ENCODE data around the gene TRPM4. TPM values are rescaled to one million over a fixed set of nuclear protein-coding genes. Genes with fewer than 3 reads are reported as not detected.

Gene TRPM4
- total and polyA plus RNA-seq, 10 donors, result 3.3 to 28.7 (median 11.9) TPM

GRCh38 chr19:49116544-49116943 is 41.0 kb upstream of the TRPM4 start:
- H3K4me1 ChIP-seq, result peaks cover 24 to 68% (median 49%) of the 10 kb centered on the region in 6 donors
- DNase-seq, result no peak
- no peak for TF ChIP-seq POLR2A (IDR thresholded peaks at IDR 0.05)
- TF ChIP-seq POLR2AphosphoS5 (IDR thresholded peaks at IDR 0.05), result peak in 1 of 3 donors; percentile 26
- no peaks in the 10 kb centered on the region for H3K36me3 ChIP-seq
- no peaks in the 10 kb centered on the region for H3K9me3 ChIP-seq
- peaks cover 0 to 22% (median 12%) of the 10 kb centered on the region in 7 donors for H3K27me3 ChIP-seq (replicated peaks in 1 of 7)
- H3K27ac ChIP-seq, result peak overlapping the region in 2 of 8 donors; percentile 15 to 30
- no peak overlapping the region for H3K4me3 ChIP-seq
- intact Hi-C loops (cut with DNase I; ENCODE audit: low total_unique reads), result no loop called here
- 12 to 50% (median 36%) methylated on average over 1 of the region's 1 CpG for WGBS, 5 donors

- H3K9me3 ChIP-seq, result no peaks in the 10 kb centered on the region
- intact Hi-C loops (cut with DNase I; ENCODE audit: low total_unique reads), result no loop called here
- H3K4me3 ChIP-seq, result peak overlapping the region in 7 of 8 donors; percentile 45 to 80 (median 56)
- H3K27me3 ChIP-seq (replicated peaks in 1 of 7), result peaks cover 0 to 22% (median 12%) of the 10 kb centered on the region in 7 donors
- TF ChIP-seq POLR2A (IDR thresholded peaks at IDR 0.05), result no peak
- no peak for TF ChIP-seq CTCF (IDR thresholded peaks at IDR 0.05 in 8 of 11, conservative IDR thresholded peaks at IDR 0.05 in 3 of 11)
- no peak for TF ChIP-seq POLR2AphosphoS5 (IDR thresholded peaks at IDR 0.05)
- H3K36me3 ChIP-seq, result no peaks in the 10 kb centered on the region
- H3K4me1 ChIP-seq, result peaks cover 24 to 68% (median 48%) of the 10 kb centered on the region in 6 donors
- H3K27ac ChIP-seq, result peak overlapping the region; percentile 80 to 98 (median 95)
- no peak for DNase-seq
- 45 to 70% (median 67%) methylated on average over 14 to 26 of the region's 26 CpGs for WGBS, 5 donors
Observed at GRCh38 chr19:49117677-49118564, 39.7 kb upstream of the TRPM4 start.

- peak within 1 kb of the TSS; percentile 80 to 98 (median 95) for H3K27ac ChIP-seq
- peaks cover 18 to 61% (median 41%) of the 10 kb centered on the region in 6 donors for H3K4me1 ChIP-seq
- H3K9me3 ChIP-seq, result no peaks in the 10 kb centered on the region
- H3K36me3 ChIP-seq, result no peaks in the 10 kb centered on the region
- peak; percentile 97 for DNase-seq
- peaks cover 0 to 22% (median 12%) of the 10 kb centered on the region in 7 donors for H3K27me3 ChIP-seq (replicated peaks in 1 of 7)
- intact Hi-C loops (cut with DNase I; ENCODE audit: low total_unique reads), result no loop called here
- peak within 1 kb of the TSS; percentile 45 to 80 (median 56) for H3K4me3 ChIP-seq
- 1% methylated on average over 34 to 85 of the region's 85 CpGs for WGBS, 5 donors
- TF ChIP-seq CTCF (IDR thresholded peaks at IDR 0.05 in 8 of 11, conservative IDR thresholded peaks at IDR 0.05 in 3 of 11), result peak in 10 of 11 experiments; percentile 15 to 58 (median 42)
- TF ChIP-seq POLR2A (IDR thresholded peaks at IDR 0.05), result peak in 2 of 3 donors; percentile 61 to 65
- TF ChIP-seq POLR2AphosphoS5 (IDR thresholded peaks at IDR 0.05), result peak; percentile 87 to 93 (median 88)
Observed at GRCh38 chr19:49118565-49119410, 38.8 kb upstream of the TRPM4 start, which contains the start of gene C19orf73. TSS of gene C19orf73 (minus strand) at chr19:49119143. CDS start at chr19:49119022, 121 bp downstream.
